HUES6 (cell line): ENCODE results near the gene RAI2.
A peak's percentile ranks its signal among the peaks of the same experiment; 100 is the strongest.
"Not testable (repeated sequence)": the region's sequence is repeated elsewhere in the genome, so short reads cannot be mapped to it uniquely, and the experiment has no call there.

Experiments used
- H3K27ac ChIP-seq: 2 replicates; pipeline ENCODE4 v1.7.0; 2013; ENCODE audit warnings: low read depth, mild to moderate bottlenecking, low read length, inconsistent platforms
- H3K27me3 ChIP-seq: 2 replicates; pipeline ENCODE4 v1.6.1; 2013; ENCODE audit warnings: low read length; ENCODE audit not compliant: control insufficient read depth, insufficient read depth
- H3K36me3 ChIP-seq: 2 replicates; pipeline ENCODE4 v1.6.1; 2013; ENCODE audit warnings: low read length; ENCODE audit not compliant: control insufficient read depth, insufficient read depth
- H3K4me1 ChIP-seq: 2 replicates; pipeline ENCODE4 v1.6.1; 2013; ENCODE audit warnings: low read length; ENCODE audit not compliant: control insufficient read depth, insufficient read depth
- H3K4me3 ChIP-seq: 2 replicates; pipeline ENCODE4 v1.5.1; 2013; ENCODE audit warnings: low read depth, low read length
- H3K9ac ChIP-seq: one replicate; pipeline ENCODE4 v1.6.1; 2013; ENCODE audit warnings: mild to moderate bottlenecking, low read length
- H3K9me3 ChIP-seq: 2 replicates; pipeline ENCODE4 v1.6.1; 2013; ENCODE audit warnings: low read depth, low read length; ENCODE audit not compliant: control insufficient read depth, insufficient read depth

The RAI2 gene

GRCh38 chrX:17786554-17787347, 74.3 kb downstream of the RAI2 start:
- not testable (repeated sequence) for H3K9me3 ChIP-seq, H3K36me3 ChIP-seq, H3K27ac ChIP-seq, H3K27me3 ChIP-seq
- H3K4me3 ChIP-seq, result peak overlapping the region; percentile 56
- peak overlapping the region; percentile 56 for H3K9ac ChIP-seq
- H3K4me1 ChIP-seq, result peaks cover 17% of the 10 kb centered on the region

GRCh38 chrX:17779434-17779833, 81.7 kb downstream of the RAI2 start:
- H3K4me1 ChIP-seq, result peaks cover 7% of the 10 kb centered on the region
- no peak overlapping the region for H3K4me3 ChIP-seq
- H3K9ac ChIP-seq, result no peak overlapping the region
- H3K27me3 ChIP-seq, result peaks cover 17% of the 10 kb centered on the region
- H3K27ac ChIP-seq, result no peak overlapping the region
- no peaks in the 10 kb centered on the region for H3K36me3 ChIP-seq
- peaks cover 24% of the 10 kb centered on the region for H3K9me3 ChIP-seq

- Histone ChIP-seq H3K9me3 (peaks cover 24% of the 10 kb centered on the region), H3K4me1 (peaks cover 7% of the 10 kb centered on the region)
Observed at GRCh38 chrX:17778997-17779396, 82.1 kb downstream of the RAI2 start.

GRCh38 chrX:17774053-17774452, 87.0 kb downstream of the RAI2 start:
- Histone ChIP-seq H3K4me1 (peaks cover 3% of the 10 kb centered on the region), H3K9ac (no peak overlapping the region), H3K4me3 (no peak overlapping the region), H3K27me3 (peaks cover 71% of the 10 kb centered on the region), H3K36me3 (no peaks in the 10 kb centered on the region), H3K27ac (no peak overlapping the region), H3K9me3 (0 out of 2 replicates have a peak, but pooled peaks cover 8% of the 10 kb centered on the region)

More at GRCh38 chrX:17778997-17779396, 82.1 kb downstream of the RAI2 start:
- Histone ChIP-seq H3K36me3 (no peaks in the 10 kb centered on the region), H3K27ac (no peak overlapping the region), H3K9ac (no peak overlapping the region), H3K4me3 (no peak overlapping the region), H3K27me3 (peaks cover 21% of the 10 kb centered on the region)

- Histone ChIP-seq H3K27me3 (peaks cover 76% of the 10 kb centered on the region), H3K4me3 (no peak overlapping the region), H3K4me1 (no peaks in the 10 kb centered on the region), H3K9me3 (0 out of 2 replicates have a peak, but pooled peaks cover 5% of the 10 kb centered on the region), H3K36me3 (no peaks in the 10 kb centered on the region), H3K9ac (no peak overlapping the region), H3K27ac (no peak overlapping the region)
Observed at GRCh38 chrX:17773221-17773876, 87.7 kb downstream of the RAI2 start.

GRCh38 chrX:17769701-17770269, 91.3 kb downstream of the RAI2 start:
- no peaks in the 10 kb centered on the region for H3K4me1 ChIP-seq
- H3K27ac ChIP-seq, result no peak overlapping the region
- H3K9me3 ChIP-seq, result no peaks in the 10 kb centered on the region
- H3K36me3 ChIP-seq, result no peaks in the 10 kb centered on the region
- no peak overlapping the region for H3K4me3 ChIP-seq
- no peak overlapping the region for H3K9ac ChIP-seq
- peaks cover 93% of the 10 kb centered on the region for H3K27me3 ChIP-seq

- no peaks in the 10 kb centered on the region for H3K9me3 ChIP-seq
- no peak overlapping the region for H3K4me3 ChIP-seq
- no peaks in the 10 kb centered on the region for H3K4me1 ChIP-seq
- no peak overlapping the region for H3K27ac ChIP-seq
- H3K9ac ChIP-seq, result no peak overlapping the region
- H3K27me3 ChIP-seq, result peaks cover 90% of the 10 kb centered on the region
- H3K36me3 ChIP-seq, result no peaks in the 10 kb centered on the region
Observed at GRCh38 chrX:17768997-17769396, 92.1 kb downstream of the RAI2 start.

- Histone ChIP-seq H3K27ac (no peak overlapping the region), H3K9me3 (no peaks in the 10 kb centered on the region)
Observed at GRCh38 chrX:17767734-17768133, 93.4 kb downstream of the RAI2 start.

GRCh38 chrX:17759990-17760389, 101.1 kb downstream of the RAI2 start:
- no peaks in the 10 kb centered on the region for H3K4me1 ChIP-seq
- H3K27ac ChIP-seq, result no peak overlapping the region
- H3K9ac ChIP-seq, result no peak overlapping the region
- H3K4me3 ChIP-seq, result no peak overlapping the region
- no peaks in the 10 kb centered on the region for H3K9me3 ChIP-seq
- H3K27me3 ChIP-seq, result peaks cover 16% of the 10 kb centered on the region; the same call in 1 of the 2 replicates
- H3K36me3 ChIP-seq, result no peaks in the 10 kb centered on the region

More at GRCh38 chrX:17767734-17768133, 93.4 kb downstream of the RAI2 start:
- H3K4me1 ChIP-seq, result no peaks in the 10 kb centered on the region
- H3K4me3 ChIP-seq, result no peak overlapping the region
- H3K36me3 ChIP-seq, result no peaks in the 10 kb centered on the region
- H3K27me3 ChIP-seq, result peaks cover 80% of the 10 kb centered on the region
- no peak overlapping the region for H3K9ac ChIP-seq

- Histone ChIP-seq H3K36me3 (no peaks in the 10 kb centered on the region), H3K4me1 (no peaks in the 10 kb centered on the region), H3K9me3 (no peaks in the 10 kb centered on the region), H3K9ac (no peak overlapping the region), H3K27me3 (peaks cover 6% of the 10 kb centered on the region; the same call in 1 of the 2 replicates), H3K27ac (no peak overlapping the region), H3K4me3 (no peak overlapping the region)
Observed at GRCh38 chrX:17758382-17758781, 102.7 kb downstream of the RAI2 start.

- peaks cover 8% of the 10 kb centered on the region; the same call in 1 of the 2 replicates for H3K27me3 ChIP-seq
- no peaks in the 10 kb centered on the region for H3K4me1 ChIP-seq
- no peaks in the 10 kb centered on the region for H3K9me3 ChIP-seq
- H3K27ac ChIP-seq, result no peak overlapping the region
- H3K9ac ChIP-seq, result no peak overlapping the region
- no peak overlapping the region for H3K4me3 ChIP-seq
- H3K36me3 ChIP-seq, result no peaks in the 10 kb centered on the region
Observed at GRCh38 chrX:17750436-17750835, 110.7 kb downstream of the RAI2 start.
